ENCODE results near the gene KIF5C.

GRCh38 chr2:148992448-148992847 is 117.4 kb downstream of the KIF5C start:
- TF ChIP-seq ZFP30 (CRISPR knock-in tag; IDR thresholded peaks at IDR 0.05), result no peak
- TF ChIP-seq CREB5 (CRISPR knock-in tag; IDR thresholded peaks at IDR 0.05; ENCODE audit: low read depth), result no peak
- no peak for TF ChIP-seq ISL1 (CRISPR knock-in tag; IDR thresholded peaks at IDR 0.05)
- TF ChIP-seq RARB (CRISPR knock-in tag; IDR thresholded peaks at IDR 0.05), result no peak
- TF ChIP-seq TCF4 (CRISPR knock-in tag; IDR thresholded peaks at IDR 0.05; ENCODE audit: borderline replicate concordance), result no peak
- TF ChIP-seq TOX (CRISPR knock-in tag; IDR thresholded peaks at IDR 0.05; ENCODE audit: borderline replicate concordance), result no peak
- no peak for TF ChIP-seq PATZ1 (CRISPR knock-in tag; IDR thresholded peaks at IDR 0.05; ENCODE audit: borderline replicate concordance)
- no peak for TF ChIP-seq BACH2 (CRISPR knock-in tag; IDR thresholded peaks at IDR 0.05; ENCODE audit: borderline replicate concordance)
- no peak for TF ChIP-seq CSRNP3 (CRISPR knock-in tag; IDR thresholded peaks at IDR 0.05)
- no peak for TF ChIP-seq ESRRG (CRISPR knock-in tag; IDR thresholded peaks at IDR 0.05)
- no peak for TF ChIP-seq ZNF70 (CRISPR knock-in tag; IDR thresholded peaks at IDR 0.05)

Data from SK-N-SH treated with all-trans-retinoic acid at 6 μM for 48 hours (cell line).